ENCODE measurements around the gene GTPBP3.

GTPBP3 gene

GRCh38 chr19:17332677-17333581, 4.4 kb upstream of the GTPBP3 start:
- H3K4me1 ChIP-seq (ENCODE audit: insufficient read depth, low read length, poor library complexity, severe bottlenecking): peaks cover 18% of the 10 kb centered on the region
- no peaks in the 10 kb centered on the region for H3K27me3 ChIP-seq (ENCODE audit: insufficient read depth, low read length, poor library complexity, severe bottlenecking)
- TF ChIP-seq EZH2phosphoT487 (IDR thresholded peaks at IDR 0.05; ENCODE audit: borderline replicate concordance): no peak
- TF ChIP-seq, protein P1, sequence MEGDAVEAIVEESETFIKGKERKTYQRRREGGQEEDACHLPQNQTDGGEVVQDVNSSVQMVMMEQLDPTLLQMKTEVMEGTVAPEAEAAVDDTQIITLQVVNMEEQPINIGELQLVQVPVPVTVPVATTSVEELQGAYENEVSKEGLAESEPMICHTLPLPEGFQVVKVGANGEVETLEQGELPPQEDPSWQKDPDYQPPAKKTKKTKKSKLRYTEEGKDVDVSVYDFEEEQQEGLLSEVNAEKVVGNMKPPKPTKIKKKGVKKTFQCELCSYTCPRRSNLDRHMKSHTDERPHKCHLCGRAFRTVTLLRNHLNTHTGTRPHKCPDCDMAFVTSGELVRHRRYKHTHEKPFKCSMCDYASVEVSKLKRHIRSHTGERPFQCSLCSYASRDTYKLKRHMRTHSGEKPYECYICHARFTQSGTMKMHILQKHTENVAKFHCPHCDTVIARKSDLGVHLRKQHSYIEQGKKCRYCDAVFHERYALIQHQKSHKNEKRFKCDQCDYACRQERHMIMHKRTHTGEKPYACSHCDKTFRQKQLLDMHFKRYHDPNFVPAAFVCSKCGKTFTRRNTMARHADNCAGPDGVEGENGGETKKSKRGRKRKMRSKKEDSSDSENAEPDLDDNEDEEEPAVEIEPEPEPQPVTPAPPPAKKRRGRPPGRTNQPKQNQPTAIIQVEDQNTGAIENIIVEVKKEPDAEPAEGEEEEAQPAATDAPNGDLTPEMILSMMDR (conservative IDR thresholded peaks at IDR 0.05; ENCODE audit: low read length): no peak
- H3K4me2 ChIP-seq (ENCODE audit: low read depth, low read length, poor library complexity, severe bottlenecking): peak overlapping the region; percentile 31
- H4K20me1 ChIP-seq (ENCODE audit: insufficient read depth, low read length, poor library complexity, severe bottlenecking): peaks cover under 1% of the 10 kb centered on the region
- no peaks in the 10 kb centered on the region for H3K9me2 ChIP-seq (replicated peaks; ENCODE audit: low read depth, low read length)
- no peak overlapping the region for H2AFZ ChIP-seq (ENCODE audit: low read length)
- H3K4me3 ChIP-seq (ENCODE audit: low read length, poor library complexity, severe bottlenecking): no peak overlapping the region
- no peak overlapping the region for H3K9ac ChIP-seq (ENCODE audit: low read depth, low read length, poor library complexity, severe bottlenecking)
- H3K79me2 ChIP-seq (ENCODE audit: insufficient read depth, low read length): peaks cover 8% of the 10 kb centered on the region; the same call in 1 of the 2 replicates
- H3F3A ChIP-seq (ENCODE audit: low read depth): peaks cover 6% of the 10 kb centered on the region; the same call in 1 of the 2 replicates
- H3K9me3 ChIP-seq (ENCODE audit: insufficient read depth, low read depth, low read length): no peaks in the 10 kb centered on the region
- H3K36me3 ChIP-seq (ENCODE audit: insufficient read depth, low read length): no peaks in the 10 kb centered on the region

GRCh38 chr19:17333611-17334413, 3.5 kb upstream of the GTPBP3 start:
- Histone ChIP-seq H3K9me2 (replicated peaks; ENCODE audit: low read depth, low read length) (no peaks in the 10 kb centered on the region), H3K27me3 (ENCODE audit: insufficient read depth, low read length, poor library complexity, severe bottlenecking) (no peaks in the 10 kb centered on the region), H3K79me2 (ENCODE audit: insufficient read depth, low read length) (peaks cover 17% of the 10 kb centered on the region; the same call in 1 of the 2 replicates), H3K9me3 (ENCODE audit: insufficient read depth, low read depth, low read length) (no peaks in the 10 kb centered on the region), H3K4me2 (ENCODE audit: low read depth, low read length, poor library complexity, severe bottlenecking) (peak overlapping the region; percentile 64), H3K4me1 (ENCODE audit: insufficient read depth, low read length, poor library complexity, severe bottlenecking) (peaks cover 27% of the 10 kb centered on the region), H4K20me1 (ENCODE audit: insufficient read depth, low read length, poor library complexity, severe bottlenecking) (peaks cover 6% of the 10 kb centered on the region), H3K9ac (ENCODE audit: low read depth, low read length, poor library complexity, severe bottlenecking) (peak overlapping the region; percentile 87), H2AFZ (ENCODE audit: low read length) (peak overlapping the region; percentile 97), H3F3A (ENCODE audit: low read depth) (peaks cover 6% of the 10 kb centered on the region; the same call in 1 of the 2 replicates), H3K36me3 (ENCODE audit: insufficient read depth, low read length) (no peaks in the 10 kb centered on the region), H3K4me3 (ENCODE audit: low read length, poor library complexity, severe bottlenecking) (peak overlapping the region; percentile 95)
- no peak for TF ChIP-seq EZH2phosphoT487 (IDR thresholded peaks at IDR 0.05; ENCODE audit: borderline replicate concordance)
- TF ChIP-seq, protein P1 (conservative IDR thresholded peaks at IDR 0.05; ENCODE audit: low read length): no peak

GRCh38 chr19:17334414-17335409, 2.6 kb upstream of the GTPBP3 start, which contains the start of gene ANO8:
TSS of gene ANO8 (minus strand) at chr19:17334855. CDS start at chr19:17334670, 185 bp downstream.
- Histone ChIP-seq H3F3A (ENCODE audit: low read depth) (peaks cover 6% of the 10 kb centered on the region; the same call in 1 of the 2 replicates), H4K20me1 (ENCODE audit: insufficient read depth, low read length, poor library complexity, severe bottlenecking) (peaks cover 6% of the 10 kb centered on the region), H3K4me3 (ENCODE audit: low read length, poor library complexity, severe bottlenecking) (peak within 1 kb of the TSS; percentile 95), H2AFZ (ENCODE audit: low read length) (peak within 1 kb of the TSS; percentile 97), H3K36me3 (ENCODE audit: insufficient read depth, low read length) (no peaks in the 10 kb centered on the region), H3K4me1 (ENCODE audit: insufficient read depth, low read length, poor library complexity, severe bottlenecking) (peaks cover 27% of the 10 kb centered on the region), H3K9me3 (ENCODE audit: insufficient read depth, low read depth, low read length) (no peaks in the 10 kb centered on the region), H3K27me3 (ENCODE audit: insufficient read depth, low read length, poor library complexity, severe bottlenecking) (no peaks in the 10 kb centered on the region), H3K9me2 (replicated peaks; ENCODE audit: low read depth, low read length) (no peaks in the 10 kb centered on the region), H3K79me2 (ENCODE audit: insufficient read depth, low read length) (peaks cover 19% of the 10 kb centered on the region; the same call in 1 of the 2 replicates), H3K9ac (ENCODE audit: low read depth, low read length, poor library complexity, severe bottlenecking) (peak within 1 kb of the TSS; percentile 87), H3K4me2 (ENCODE audit: low read depth, low read length, poor library complexity, severe bottlenecking) (peak within 1 kb of the TSS; percentile 64)
- no peak for TF ChIP-seq EZH2phosphoT487 (IDR thresholded peaks at IDR 0.05; ENCODE audit: borderline replicate concordance)
- TF ChIP-seq, protein P1 (conservative IDR thresholded peaks at IDR 0.05; ENCODE audit: low read length): no peak
